GM19239 (cell line): ENCODE data around the gene ILDR1.

Source experiments
- DNase-seq: peaks from one replicate; pipeline ENCODE4 v3.0.0; 2011; ENCODE audit warnings: low spot score; ENCODE audit not compliant: insufficient read length
- FAIRE-seq: peaks from 2 replicates; lab custom pipeline; 2011; peaks lifted over from hg19 to GRCh38; lab: Jason Lieb, UNC

Gene ILDR1

GRCh38 chr3:121997372-121997771 lies 24.7 kb downstream of the ILDR1 start:
- FAIRE-seq (peak; percentile 57), DNase-seq (no peak)

DNA sequence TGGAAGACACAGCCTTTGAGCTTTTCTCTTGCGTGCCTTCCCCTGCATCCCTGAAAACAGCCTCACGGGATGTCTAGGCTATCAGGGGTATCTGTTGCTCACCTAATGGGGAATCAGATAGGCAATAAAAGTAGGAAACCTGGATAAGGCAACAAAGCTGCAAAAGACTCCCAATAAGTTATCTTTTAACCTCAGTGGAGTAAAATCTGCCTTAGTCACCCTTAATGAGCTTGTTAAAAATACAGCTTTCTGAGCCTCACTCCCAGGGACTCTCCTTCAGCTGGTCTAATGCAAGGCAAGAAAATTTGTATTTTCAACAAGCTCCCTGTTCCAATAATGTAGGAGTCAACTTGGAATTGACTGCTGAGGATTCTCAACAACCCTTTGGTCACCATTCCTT lies 25.6 kb downstream of the ILDR1 start:
- FAIRE-seq = no peak
- DNase-seq = no peak

DNA sequence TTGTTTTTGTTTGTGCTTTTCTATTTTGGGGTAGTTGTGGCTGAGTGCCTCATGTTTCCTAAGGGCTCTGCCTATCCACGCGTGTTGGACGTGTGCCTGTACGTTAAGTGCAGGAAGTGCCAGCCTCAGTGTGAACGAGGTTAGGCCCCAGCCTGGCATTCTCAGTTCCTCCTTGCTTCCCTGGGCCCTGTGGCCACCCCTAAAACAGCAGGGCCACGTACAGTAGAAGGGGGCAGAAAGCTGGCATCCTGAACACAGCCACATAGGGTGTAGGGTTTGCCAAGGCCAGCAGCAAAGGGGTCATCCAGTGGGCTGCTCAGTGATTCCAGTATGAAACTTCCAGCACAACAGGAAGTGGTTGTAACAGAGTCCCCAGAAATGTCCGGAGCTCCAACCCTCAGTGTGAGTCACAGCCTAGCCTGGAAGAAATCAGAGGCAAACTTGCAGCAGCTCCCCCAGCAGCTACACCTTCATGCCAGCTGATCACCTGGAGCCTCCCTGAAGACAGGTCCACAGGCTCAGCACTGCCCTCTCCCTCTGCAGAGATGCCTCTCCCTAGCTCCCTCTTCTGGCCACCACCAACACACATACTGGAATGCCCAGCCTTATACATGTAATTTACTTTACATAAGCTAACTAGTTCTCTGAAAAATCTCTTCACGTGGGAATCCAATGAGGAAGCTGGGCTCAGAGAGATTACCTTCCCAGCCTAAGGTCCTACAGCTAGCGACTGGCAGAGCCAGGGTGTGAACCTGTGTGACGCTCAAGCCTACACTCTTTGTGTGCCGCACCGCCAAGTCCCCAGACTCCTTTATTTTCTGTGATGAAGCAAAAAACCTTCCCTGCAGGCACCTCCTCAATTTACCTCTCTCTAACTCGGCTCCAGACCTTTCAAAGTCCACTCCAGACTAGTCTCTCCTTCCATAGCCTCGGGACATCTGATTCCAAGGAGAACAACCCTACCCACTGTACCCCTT lies 26.6 kb downstream of the ILDR1 start:
- DNase-seq (no peak), FAIRE-seq (peak; percentile 94)

- DNase-seq (no peak), FAIRE-seq (no peak)
Observed at GRCh38 chr3:121994551-121994950, 27.5 kb downstream of the ILDR1 start.

GRCh38 chr3:121992601-121993560 lies 29.2 kb downstream of the ILDR1 start:
- DNase-seq = no peak
- FAIRE-seq = peak; percentile 73

- DNase-seq = no peak
- FAIRE-seq = peak; percentile 85
Observed at GRCh38 chr3:121989943-121990342, 32.1 kb downstream of the ILDR1 start.

- FAIRE-seq = no peak
- DNase-seq = no peak
Observed at GRCh38 chr3:121988146-121988545, 33.9 kb downstream of the ILDR1 start.

DNA sequence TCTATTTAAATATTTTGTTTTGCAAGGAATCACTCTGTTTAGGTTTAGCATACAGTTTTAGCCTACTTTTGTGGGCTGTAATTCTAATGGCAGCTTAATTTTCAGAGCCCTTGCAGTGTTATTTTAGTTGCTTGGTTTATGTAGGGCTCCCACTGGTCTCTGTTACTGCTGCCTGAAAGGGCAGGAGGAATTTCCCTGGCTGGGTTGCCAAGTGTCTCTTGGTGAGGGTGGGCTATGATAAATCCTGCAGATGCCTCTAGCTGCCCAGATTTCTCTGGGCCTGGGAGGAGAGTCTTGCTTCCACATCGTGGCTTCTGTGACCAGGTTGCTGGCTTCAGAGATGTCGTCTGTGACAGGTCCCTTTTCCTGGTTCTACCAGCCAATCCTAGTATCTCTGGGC lies 36.2 kb downstream of the ILDR1 start:
- FAIRE-seq = peak; percentile 54
- no peak for DNase-seq

GRCh38 chr3:121981473-121981872 lies 40.6 kb downstream of the ILDR1 start:
- DNase-seq (no peak), FAIRE-seq (no peak)

DNA sequence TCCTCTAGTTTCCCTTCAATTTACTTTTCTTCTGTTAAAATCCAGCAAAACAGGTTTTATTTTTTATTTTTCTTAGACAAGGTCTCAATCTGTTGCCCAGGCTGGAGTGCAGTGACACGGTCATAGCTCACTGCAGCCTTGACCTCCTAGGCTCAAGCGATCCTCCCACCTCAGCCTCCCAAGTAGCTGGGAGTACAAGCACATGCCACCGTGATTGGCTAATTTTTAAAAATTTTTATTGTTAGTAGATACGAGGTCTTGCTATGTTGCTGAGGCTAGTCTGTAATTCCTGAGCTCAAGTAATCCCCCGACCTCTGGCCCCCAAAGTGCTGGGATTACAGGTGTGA lies 41.6 kb downstream of the ILDR1 start:
- FAIRE-seq = no peak
- no peak for DNase-seq

DNA sequence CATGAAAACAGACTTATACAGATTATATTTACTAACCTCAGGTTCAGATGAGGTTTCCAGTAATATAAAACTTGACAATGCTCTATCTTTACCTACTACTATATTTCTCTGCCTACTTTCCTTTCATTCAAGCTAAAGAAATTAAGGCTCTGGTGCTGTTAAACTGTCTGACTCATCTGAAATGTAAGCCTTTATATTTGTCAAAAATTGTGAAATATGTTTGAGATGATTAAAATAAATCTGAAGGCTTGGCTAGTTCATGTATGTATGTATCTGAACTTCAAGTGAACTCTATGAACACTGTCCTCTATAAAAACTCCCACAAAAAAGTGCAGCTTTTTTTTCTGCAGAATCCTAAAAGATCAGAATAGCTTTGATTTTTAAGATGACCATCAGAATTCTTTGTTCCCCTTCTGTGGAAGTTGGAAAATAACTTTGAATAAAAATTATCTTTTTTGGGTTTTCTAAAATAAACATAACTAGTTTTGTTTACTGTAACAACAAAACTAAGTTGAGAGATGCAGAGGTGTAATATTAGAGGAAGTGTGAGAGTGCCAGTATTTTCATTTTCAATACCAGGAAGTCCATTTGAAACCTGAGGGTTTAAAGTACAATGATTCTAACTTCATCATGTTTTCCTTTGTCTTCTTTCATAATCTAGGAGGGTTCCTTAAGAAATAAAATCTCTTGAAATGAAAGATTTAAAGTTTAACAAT lies 42.2 kb downstream of the ILDR1 start:
- peak; percentile 81 for FAIRE-seq

GRCh38 chr3:121979246-121979645 lies 42.8 kb downstream of the ILDR1 start:
- DNase-seq (no peak), FAIRE-seq (no peak)

More for the DNA sequence above, 42.2 kb downstream of the ILDR1 start:
- DNase-seq = no peak

DNA sequence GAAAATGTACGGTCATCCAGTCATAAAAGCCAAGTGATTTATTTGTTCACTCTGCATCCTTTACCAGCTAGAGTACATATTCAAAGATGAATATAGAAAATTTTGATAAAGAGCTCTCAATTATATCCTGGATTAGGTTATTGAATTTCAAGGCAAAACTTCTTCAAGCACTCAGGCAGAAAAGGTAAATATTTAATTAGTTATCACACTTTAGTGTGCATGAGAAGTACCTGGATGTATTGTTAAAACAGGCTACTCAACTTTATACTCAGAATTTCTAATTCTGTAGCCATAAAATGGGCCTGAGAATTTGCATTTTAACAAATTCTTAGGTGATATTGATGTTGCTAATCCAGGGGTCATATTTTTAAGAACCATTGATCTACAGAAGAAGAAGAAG lies 45.3 kb downstream of the ILDR1 start:
- FAIRE-seq = no peak

GRCh38 chr3:121975702-121976302 lies 46.2 kb downstream of the ILDR1 start:
- FAIRE-seq = no peak
- DNase-seq = no peak

More for the DNA sequence above, 45.3 kb downstream of the ILDR1 start:
- DNase-seq = no peak

DNA sequence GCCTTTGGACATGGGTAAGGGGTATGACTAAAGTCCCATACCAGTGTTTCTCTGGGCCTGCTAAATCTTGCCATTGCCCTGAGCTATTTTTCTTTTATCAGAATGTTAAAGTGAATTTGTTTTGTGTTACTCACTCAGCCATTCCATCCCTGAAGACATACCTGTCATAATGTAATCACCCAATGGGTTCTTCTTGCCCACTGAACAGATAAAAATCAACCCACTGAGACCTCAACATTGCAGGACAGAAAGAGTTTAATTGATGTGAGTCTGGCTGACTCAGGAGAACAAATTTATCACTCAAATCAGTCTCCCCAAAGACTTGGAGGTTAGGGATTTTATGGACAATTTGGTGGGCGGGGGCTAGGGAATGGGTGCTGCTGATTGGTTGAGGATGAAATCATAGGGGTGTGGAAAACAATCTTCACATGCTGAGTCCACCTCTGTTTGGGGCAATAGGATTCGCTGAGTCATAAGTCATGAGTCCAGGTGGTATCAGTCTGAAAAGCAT lies 47.4 kb downstream of the ILDR1 start:
- no peak for FAIRE-seq
- DNase-seq = no peak

- FAIRE-seq (no peak), DNase-seq (no peak)
Observed at GRCh38 chr3:121970047-121970446, 52.0 kb downstream of the ILDR1 start.

- no peak for DNase-seq
- FAIRE-seq = peak; percentile 77
Observed at GRCh38 chr3:121969631-121970030, 52.4 kb downstream of the ILDR1 start.

GRCh38 chr3:121963608-121964007 lies 58.4 kb downstream of the ILDR1 start:
- no peak for FAIRE-seq
- no peak for DNase-seq

DNA sequence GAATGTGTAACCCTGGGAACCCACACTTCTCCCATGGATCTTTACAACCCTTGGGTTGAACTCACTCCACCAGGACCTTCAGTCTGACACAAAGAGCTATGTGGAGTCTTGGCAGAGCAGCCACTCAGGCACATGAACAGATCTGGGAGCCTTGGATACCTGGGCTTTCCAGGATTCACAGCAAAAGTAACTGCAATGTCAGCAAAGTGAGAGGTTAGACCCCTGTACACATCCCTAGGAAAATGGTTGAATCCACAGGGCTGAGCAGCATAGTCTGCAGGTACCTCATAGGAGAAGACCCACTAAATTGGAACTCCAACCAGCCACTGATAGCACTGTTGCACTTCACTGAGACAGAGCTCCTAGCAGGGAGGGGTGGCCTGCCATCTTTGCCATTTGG lies 59.6 kb downstream of the ILDR1 start:
- DNase-seq = no peak
- FAIRE-seq = no peak

DNA sequence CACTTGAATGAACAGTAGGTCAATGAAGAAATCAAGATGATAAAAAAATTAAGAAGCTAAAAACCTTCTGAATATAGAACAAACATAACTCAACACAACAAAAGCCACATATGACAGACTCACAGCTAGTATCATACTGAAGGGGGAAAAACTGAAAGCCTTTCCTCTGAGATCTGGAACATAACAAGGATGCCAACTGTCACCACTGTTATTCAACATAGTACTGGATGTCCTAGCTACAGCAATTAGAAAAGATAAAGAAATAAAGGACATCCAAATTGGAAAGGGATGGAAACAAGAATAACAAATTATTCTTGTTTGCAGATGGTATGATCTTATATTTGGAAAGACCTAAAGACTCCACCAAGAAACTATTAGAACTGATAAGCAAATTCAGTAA lies 60.8 kb downstream of the ILDR1 start:
- no peak for DNase-seq
- FAIRE-seq = no peak
